Pancreas (tissue), 10 donors: ENCODE measurements around the gene HS6ST1. TPM values are rescaled to one million over a fixed set of nuclear protein-coding genes. Genes with fewer than 3 reads are reported as not detected.

ENCODE experiments used
- ATAC-seq, 4 donors: fragments of 200-7000 bp; cut with Tn5 transposase; one replicate each; pipeline versions ENCODE4 v1.8.0 to v1.9.1; 2020; ENCODE audit warnings: mild to moderate bottlenecking in 4 of 4, moderate library complexity in 4 of 4
- DNase-seq, 6 donors: peaks; one replicate each; pipeline ENCODE4 v3.0.0-alpha.2; 2020
- FAIRE-seq: peaks from 2 replicates; lab custom pipeline; 2012; peaks lifted over from hg19 to GRCh38; lab: Jason Lieb, UNC
- H3K27ac ChIP-seq, 4 donors: fragments of 200-600 bp; sonication (generic); 1 replicate in 3 of 4; 2 replicates in 1 of 4; pipeline versions ENCODE4 v1.5.0 to v1.8.0; 2020
- H3K27me3 ChIP-seq, 4 donors: fragments of 200-600 bp; one replicate each; pipeline ENCODE4 v1.8.0; 2021
- H3K36me3 ChIP-seq, 3 donors: fragments of 200-600 bp; sonication (generic) in 1 of 3; one replicate each; pipeline versions ENCODE4 v1.5.0 to v1.8.0; 2020 to 2021
- H3K4me1 ChIP-seq, 3 donors: fragments of 200-600 bp; one replicate each; pipeline ENCODE4 v1.8.0; 2021
- H3K4me3 ChIP-seq, 4 donors: fragments of 200-600 bp; sonication (generic) in 2 of 4; one replicate each; pipeline versions ENCODE4 v1.5.0 to v1.8.0; 2020 to 2021
- H3K9me3 ChIP-seq, 4 donors: fragments of 200-600 bp; one replicate each; pipeline ENCODE4 v1.8.0; 2021
- CTCF ChIP-seq, 4 donors: fragments of 200-600 bp; sonication (generic) in 3 of 4; IDR thresholded peaks; one replicate each; pipeline versions ENCODE4 v1.5.0 to v1.8.0; 2021; ENCODE audit warnings: antibody characterized with exemption in 4 of 4
- WGBS, 2 donors: extraction: QIAGEN DNeasy Blood & Tissue Kit; methylation state at CpG; one replicate each; pipeline ENCODE4 v1.1.7; 2013; 5-methylcytosine and 5-hydroxymethylcytosine counted together
- intact Hi-C, 3 donors: fragments of 100-400 bp; cut with DNase I; formaldehyde crosslinking; loops; one replicate each; pipeline versions ENCODE4 v1.11.1 to v1.14.2; 2022
- polyA plus RNA-seq, 2 donors: library from polyadenylated mRNA; stranded (reverse); fragments of 200-250 nt; gene quantifications; one replicate each; pipeline ENCODE4 v1.2.3, GENCODE V29; 2013
- total RNA-seq, 6 donors: library from RNA; stranded (reverse); fragmentation: NEBNext Ultra II Directional in 4 of 6; extraction: Animal tissue kit (Norgen Biotek cat#: 25700) in 4 of 6; gene quantifications; one replicate each; pipeline versions ENCODE4 v1.2.1 to v1.2.4, GENCODE V29; 2021 to 2023
- donor health status: healthy with polysubstance abuse.
- donor health status: DM: no; HTN: no; CAD: no; lungs with moderate emphysema.
- donor health status: DM: no; HTN: no; CAD: no.
- donor health status: control.
- donor health status: control.
- donor health status: Bipolar disorder and iron deficiency.
- donor health status: DM: yes; HTN: yes; CAD: no.
- donor health status: DM: no; HTN: no; CAD: no.
- donor health status: DM: no; HTN: no; CAD: no.
- donor health status: DM: yes; HTN: yes; CAD: no.

HS6ST1 gene
- total and polyA plus RNA-seq, 8 donors, result 20.7 to 47.8 (median 25.5) TPM

- Histone ChIP-seq H3K4me1 (no peaks in the 10 kb centered on the region), H3K36me3 (peaks cover 0 to 6% (median 0%) of the 10 kb centered on the region in 3 donors), H3K9me3 (no peaks in the 10 kb centered on the region), H3K27ac (no peak overlapping the region), H3K27me3 (no peaks in the 10 kb centered on the region), H3K4me3 (no peak overlapping the region)
- intact Hi-C loops, result no loop called here
- 86 to 89% methylated on average over 12 of the region's 12 CpGs for WGBS, 2 donors
- peak in 3 of 4 donors; percentile 5 to 25 (median 20) for ATAC-seq
- no peak for TF ChIP-seq CTCF (IDR thresholded peaks at IDR 0.05)
- DNase-seq, result peak in 4 of 6 donors; percentile 1 to 69 (median 12)
- no peak for FAIRE-seq
Observed at GRCh38 chr2:128280158-128280871, 38.4 kb downstream of the HS6ST1 start.

GRCh38 chr2:128279786-128280157 lies 38.9 kb downstream of the HS6ST1 start:
- Histone ChIP-seq H3K27ac (no peak overlapping the region), H3K27me3 (no peaks in the 10 kb centered on the region), H3K36me3 (peaks cover 0 to 6% (median 4%) of the 10 kb centered on the region in 3 donors), H3K9me3 (no peaks in the 10 kb centered on the region), H3K4me3 (no peak overlapping the region), H3K4me1 (no peaks in the 10 kb centered on the region)
- FAIRE-seq (no peak), ATAC-seq (no peak), DNase-seq (peak in 4 of 6 donors; percentile 6 to 53 (median 31))
- no peak for TF ChIP-seq CTCF (IDR thresholded peaks at IDR 0.05)
- WGBS, 2 donors, result 86 to 90% methylated on average over 11 of the region's 11 CpGs
- intact Hi-C loops, result no loop called here

GRCh38 chr2:128279009-128279408 lies 39.7 kb downstream of the HS6ST1 start:
- H3K27ac ChIP-seq, result no peak overlapping the region
- H3K27me3 ChIP-seq, result no peaks in the 10 kb centered on the region
- WGBS, 2 donors, result 91 to 93% methylated on average over 7 of the region's 7 CpGs
- no peaks in the 10 kb centered on the region for H3K4me1 ChIP-seq
- ATAC-seq (no peak), DNase-seq (peak in 2 of 6 donors; percentile 7 to 33), FAIRE-seq (no peak)
- no peak overlapping the region for H3K4me3 ChIP-seq
- no peak for TF ChIP-seq CTCF (IDR thresholded peaks at IDR 0.05)
- peaks cover 0 to 6% (median 4%) of the 10 kb centered on the region in 3 donors for H3K36me3 ChIP-seq
- H3K9me3 ChIP-seq, result no peaks in the 10 kb centered on the region
- intact Hi-C loops, result no loop called here

- Histone ChIP-seq H3K27ac (no peak overlapping the region), H3K36me3 (peaks cover 0 to 6% (median 4%) of the 10 kb centered on the region in 3 donors), H3K4me3 (no peak overlapping the region), H3K27me3 (no peaks in the 10 kb centered on the region), H3K9me3 (no peaks in the 10 kb centered on the region), H3K4me1 (no peaks in the 10 kb centered on the region)
- ATAC-seq (no peak), FAIRE-seq (no peak), DNase-seq (peak in 3 of 6 donors; percentile 10 to 60 (median 44))
- 89 to 90% methylated on average over 14 of the region's 14 CpGs for WGBS, 2 donors
- no peak for TF ChIP-seq CTCF (IDR thresholded peaks at IDR 0.05)
- intact Hi-C loops, result no loop called here
Observed at GRCh38 chr2:128277961-128278681, 40.5 kb downstream of the HS6ST1 start.
